IPS DF 4.7 (cell line): ENCODE measurements around the gene C6orf47.

Experiments used
- DNase-seq: peaks from one replicate; pipeline ENCODE4 v3.0.0-alpha.2; 2013; ENCODE audit warnings: low spot score; ENCODE audit errors: extremely low read depth

Gene C6orf47

DNA sequence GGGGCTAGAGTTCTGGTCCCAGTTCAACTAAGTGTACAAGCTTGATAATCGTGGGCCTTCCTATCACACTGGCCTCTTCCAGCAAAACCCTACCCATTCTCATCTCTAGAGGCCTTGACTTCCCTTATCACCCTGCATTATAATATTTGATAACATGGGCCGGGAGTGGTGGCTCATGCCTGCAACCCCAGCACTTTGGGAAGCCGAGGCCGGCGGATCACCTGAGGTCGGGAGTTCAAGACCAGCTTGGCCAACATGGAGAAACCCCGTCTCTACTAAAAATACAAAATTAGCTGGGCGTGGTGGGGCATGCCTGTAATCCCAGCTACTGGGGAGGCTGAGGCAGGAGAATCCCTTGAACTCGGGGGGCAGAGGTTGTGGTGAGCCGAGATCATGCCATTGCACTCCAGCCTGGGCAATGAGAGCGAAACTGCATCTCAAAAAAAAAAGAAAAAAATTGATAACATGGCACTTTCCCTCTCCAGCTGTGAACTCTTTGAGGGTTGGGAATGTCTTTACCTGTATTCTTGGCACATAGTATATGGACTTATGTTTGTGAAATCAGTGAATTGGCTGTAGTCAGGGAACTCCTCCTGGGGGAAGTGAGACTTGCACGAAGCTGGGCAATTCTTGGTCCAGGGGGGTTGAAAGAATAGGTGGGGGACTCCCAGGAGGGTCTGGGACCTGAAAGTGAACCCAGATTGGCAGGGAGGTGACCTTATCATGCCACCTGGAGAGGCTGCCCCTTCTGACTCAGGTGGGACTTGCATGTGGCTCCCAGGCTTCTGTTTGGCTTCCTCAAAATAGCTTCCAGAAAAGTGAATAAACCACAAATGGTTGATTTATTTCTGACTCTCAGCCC is 915 bp upstream of the C6orf47 start:
- no peak for DNase-seq

DNA sequence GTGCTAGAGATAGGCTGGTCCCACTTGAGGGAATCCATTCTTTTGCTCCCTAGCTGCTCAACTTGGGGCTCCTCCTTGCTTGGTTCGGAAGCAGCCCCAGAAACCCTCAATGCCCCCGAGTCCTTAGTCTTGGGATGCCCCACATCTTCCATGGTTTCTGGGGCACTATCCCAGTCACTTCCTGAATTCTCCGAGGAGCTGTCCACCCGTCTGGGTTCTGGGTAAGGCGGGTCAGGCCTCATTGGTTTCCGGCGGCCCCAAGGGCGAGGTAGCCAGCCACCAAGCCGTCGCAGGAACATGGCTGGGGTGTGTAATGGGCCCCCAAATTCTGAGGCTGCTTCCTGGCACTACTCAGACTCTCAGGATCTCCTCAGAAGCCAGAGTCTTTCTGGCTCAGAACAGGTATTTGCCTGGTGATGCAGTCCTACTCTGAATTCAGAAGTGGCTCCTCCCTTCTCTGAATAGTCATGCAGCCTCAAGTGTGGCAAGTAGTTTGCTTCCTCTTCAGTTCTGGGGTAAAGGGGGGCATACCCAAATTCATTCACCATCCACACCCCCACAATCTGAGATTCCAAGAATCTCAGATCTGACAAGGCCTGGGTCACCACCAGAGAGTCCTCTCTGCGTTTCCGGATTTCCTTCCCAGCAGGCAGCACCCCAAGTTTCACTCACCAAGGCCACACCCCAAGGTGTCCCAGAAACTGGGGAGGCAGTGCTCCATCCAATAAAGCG is 763 bp downstream of the C6orf47 start:
- no peak for DNase-seq

DNA sequence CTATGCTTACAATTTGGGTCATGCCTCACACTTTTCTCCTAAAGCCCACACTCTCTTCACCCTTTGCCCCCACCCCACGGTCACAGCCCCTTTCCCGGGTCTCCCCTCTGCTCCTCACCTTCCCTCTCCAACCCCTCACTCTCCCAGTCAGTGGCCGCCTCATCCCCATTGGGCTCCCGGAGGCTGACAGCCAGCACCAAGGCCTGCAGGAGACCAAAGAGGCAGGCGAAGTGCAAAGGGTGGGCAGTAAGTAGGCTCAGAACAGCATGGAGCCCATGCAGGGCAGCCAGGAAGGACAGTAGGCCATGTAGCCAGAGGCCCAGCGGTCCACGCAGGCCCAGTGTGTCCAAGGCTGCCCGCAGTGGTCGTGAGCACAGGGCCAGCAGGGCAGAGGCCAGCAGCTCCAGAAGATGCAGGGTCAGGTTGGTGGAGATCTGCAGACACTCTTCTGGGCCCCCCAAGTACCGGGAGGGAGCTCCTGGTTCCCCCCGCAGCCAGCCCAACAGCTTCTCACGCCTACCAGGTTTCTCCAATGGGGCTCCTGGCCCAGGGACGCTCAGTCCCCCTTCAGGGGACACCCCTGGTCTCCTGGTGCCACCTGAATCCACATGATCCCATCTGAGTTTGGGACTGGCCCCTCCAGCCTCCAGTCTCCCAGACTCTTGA is 1.5 kb downstream of the C6orf47 start:
- no peak for DNase-seq

DNA sequence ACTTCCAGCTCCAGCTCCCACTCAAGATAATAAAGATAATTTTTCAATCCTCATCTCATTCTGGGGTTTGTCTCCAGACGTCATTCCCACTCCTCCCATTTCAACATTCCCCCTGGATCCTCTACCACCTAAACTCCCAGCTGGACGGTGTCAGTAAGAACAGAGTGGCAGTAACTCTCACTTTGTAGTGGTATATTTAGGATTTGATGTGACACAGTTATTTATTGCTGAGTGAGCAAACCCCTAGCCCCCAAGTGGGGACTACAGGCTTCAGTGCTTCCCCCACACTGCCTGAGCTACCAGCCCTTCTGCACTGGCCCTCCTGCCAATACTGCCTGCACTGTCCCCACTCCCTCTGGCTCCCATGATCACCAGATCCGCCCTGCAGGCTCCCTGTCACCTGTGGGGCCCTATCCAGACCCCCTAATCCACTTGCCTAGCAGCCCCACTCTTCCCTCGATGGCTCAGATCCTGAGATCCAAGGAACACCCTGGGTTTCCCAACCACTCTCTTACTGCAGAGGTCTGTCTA is 2.4 kb downstream of the C6orf47 start:
- no peak for DNase-seq

DNA sequence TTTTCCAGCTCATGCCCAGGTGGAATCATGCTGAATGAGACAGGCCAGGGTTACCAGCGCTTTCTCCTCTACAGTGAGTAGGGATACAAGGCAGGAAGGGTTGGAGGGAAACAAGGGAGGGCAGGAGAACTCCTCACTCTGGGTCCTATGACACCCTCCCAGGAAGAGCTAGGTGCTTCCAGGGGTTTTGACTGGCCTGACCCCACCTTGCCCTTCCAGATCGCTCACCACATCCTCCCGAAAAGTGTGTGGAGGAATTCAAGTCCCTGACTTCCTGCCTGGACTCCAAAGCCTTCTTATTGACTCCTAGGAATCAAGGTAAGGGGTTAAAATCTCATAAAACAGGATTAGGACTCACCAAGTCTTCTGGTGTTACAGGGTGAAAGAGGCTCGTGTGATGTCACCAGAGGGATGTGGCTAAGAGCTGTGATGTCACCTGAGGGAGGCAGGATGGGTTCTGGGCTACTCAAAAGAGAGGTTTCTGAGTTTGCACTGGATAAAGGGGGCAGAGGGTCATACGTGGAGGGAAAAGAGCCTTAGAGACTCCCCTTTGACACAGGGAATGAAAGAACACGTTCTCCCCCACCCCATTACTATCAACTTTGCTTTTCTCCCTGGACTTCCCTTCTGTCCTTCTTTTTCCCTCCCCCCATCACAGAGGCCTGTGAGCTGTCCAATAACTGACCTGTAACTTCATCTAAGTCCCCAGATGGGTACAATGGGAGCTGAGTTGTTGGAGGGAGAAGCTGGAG is 3.0 kb downstream of the C6orf47 start:
- DNase-seq: no peak

DNA sequence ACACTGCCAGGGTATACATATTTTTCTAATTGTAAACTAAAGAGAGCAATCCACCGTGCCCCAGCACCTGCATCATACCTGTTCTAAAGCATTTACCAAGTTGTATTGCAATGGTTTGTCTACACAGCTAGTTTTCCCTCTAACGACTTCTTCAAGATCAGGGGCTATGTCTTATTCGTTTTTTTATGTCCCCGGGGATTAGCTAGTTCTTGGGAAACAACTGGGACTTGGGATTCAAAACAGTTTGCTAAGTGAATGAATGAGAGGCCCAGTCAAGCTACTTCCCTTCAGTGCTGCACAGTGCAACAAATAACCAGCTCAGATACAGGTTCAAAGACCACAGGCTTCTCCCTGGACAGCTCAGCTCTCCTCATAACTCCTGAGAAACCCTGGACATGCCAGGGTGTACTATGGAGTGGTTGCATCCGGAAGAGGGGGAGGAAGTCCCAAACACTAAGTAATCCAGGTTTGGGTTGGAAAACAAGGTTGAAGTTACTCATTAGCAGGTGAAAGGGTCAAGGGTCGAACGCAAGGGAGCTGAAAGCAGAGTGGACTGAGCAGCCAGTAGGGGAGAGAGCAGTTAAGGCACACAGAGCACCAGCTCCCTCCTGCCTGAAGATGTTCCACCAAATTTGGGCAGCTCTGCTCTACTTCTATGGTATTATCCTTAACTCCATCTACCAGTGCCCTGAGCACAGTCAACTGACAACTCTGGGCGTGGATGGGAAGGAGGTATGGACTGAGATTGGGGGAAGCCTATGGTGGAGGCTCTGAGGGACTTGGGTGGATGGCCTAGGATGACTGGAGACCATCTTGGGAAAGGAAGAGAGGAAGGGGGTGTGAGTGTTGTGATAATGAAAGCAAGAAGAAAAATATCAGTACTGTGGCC is 5.0 kb downstream of the C6orf47 start, which contains the start of gene APOM:
TSS of gene APOM (plus strand) at position 546 of the 889 bp plus-strand sequence. CDS start at position 619, 73 bp downstream.
- no peak for DNase-seq

GRCh38 chr6:31654574-31655348 is 5.8 kb downstream of the C6orf47 start:
- no peak for DNase-seq

DNA sequence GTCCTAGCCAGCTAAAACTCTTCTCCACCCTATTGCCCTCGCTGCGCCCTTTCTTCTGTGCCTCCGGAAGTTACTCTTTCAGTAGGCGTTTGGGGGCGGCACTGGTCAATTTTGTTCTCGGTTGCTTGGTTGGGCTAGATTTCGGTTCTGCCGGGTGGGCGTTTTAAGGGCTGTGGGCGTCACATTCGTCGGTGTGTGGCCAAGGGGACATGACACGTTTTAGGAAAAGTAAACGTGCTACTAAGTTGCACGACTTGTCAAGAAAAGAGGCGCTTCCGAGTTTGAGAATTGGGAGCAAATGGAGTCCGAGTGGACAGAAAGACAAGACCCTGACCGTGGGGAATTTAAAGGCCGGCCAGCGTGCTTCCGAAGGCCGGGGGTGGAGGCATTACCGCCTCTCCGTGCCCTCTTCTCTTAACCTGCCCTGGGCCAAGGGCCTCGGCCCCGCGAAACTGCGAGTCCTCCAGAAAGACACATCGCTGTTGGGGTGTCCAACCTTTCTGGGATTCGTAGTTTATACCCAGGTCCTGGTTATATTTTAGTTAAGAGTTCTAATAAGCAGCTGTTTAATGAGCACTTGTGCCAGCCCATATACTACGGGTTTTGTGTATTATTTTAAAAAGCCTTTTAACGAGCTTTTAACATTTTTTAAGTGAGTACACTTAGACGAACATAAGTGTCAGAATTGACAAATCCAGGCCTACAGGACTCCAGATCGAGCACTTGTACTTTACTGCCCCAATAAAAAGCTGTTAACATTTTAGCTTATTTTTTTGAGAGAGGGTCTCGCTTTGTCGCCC is 7.5 kb downstream of the C6orf47 start:
- DNase-seq: peak; percentile 90

DNA sequence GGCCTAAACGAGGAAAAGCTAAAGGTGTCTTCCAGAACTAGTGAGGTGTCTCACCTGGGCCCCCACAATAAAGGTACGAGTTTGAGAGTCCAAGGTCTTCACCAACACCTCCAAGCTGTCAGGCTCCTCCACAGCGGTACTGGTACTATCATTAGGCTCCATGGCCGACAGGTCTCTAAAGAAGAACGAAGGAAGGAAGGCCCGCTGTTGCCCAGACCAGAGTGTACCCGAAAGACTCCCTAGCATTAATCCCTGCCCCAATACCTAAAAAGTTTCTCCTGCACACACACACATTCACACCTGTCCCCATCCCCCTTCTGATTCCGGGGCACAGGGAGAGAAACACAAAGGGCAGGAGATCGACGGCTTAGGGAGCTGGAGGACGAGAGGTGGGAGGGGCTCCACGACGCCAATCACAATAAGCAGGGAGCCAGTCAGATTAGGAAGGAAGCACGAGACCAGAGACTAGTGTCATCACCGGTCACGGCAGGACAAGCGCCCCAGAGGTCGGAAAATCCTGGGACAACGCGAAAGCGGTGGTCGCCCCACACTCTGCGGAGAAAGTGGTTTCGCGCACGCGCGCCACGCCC is 8.9 kb downstream of the C6orf47 start:
- no peak for DNase-seq

DNA sequence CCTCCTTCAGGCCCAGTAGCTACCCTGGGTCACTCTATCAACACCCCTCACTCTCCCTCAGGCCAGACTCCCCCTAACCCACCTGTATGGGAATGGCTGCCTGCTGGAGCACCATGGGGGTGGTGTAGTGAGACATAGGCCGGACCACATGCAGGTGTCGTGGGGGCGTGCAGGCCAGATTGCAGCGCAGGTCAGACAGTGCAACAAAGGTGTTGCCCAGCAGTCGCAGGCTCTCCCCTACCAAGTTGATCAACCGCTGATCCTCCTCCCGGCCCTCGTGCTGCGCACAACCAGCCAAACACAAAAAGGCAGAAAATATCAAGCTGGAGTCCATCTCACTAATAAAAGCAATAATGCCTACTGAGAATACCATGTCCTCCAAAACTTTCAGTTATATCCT is 15.3 kb downstream of the C6orf47 start:
- no peak for DNase-seq

GRCh38 chr6:31643818-31644454 is 16.6 kb downstream of the C6orf47 start:
- no peak for DNase-seq

GRCh38 chr6:31642798-31643570 is 17.6 kb downstream of the C6orf47 start:
- DNase-seq: no peak

DNA sequence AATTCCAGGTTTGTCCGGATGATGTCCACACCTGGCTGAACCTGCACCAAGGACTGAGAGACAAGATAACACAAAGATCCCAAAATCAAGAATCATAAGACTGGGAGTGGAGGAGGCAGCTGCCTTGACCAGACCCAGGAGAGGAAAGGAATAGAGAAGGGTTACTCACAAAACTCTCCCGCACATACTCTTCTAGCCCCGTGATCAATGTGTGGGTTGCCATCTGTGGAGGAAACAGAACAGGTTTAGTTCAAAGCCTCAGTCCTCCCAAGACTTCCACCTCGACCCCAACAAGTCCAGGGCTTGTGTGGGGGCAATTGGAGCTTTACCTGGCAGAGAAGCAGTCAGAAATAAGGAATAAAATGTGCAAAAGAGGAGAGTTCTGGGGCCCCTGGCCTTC is 19.2 kb downstream of the C6orf47 start:
- DNase-seq: no peak

DNA sequence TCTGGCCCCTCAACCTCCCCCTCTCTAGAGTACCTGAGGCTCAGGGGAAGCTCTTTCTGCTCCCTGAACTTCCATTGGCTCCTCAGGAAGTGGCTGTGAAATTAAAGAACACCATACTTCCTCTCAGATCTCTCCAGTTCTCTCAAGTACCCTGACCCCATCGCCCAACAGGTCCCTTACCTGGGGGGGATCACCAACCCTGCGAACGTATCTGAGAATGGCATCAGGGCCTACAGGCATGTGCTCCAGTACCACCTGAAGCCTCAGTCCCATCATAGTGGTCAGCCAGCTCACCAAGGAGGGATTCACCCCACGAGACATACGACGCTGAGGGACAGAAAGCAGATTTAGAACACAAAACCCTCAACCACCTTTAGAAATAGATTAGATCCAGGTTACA is 20.0 kb downstream of the C6orf47 start:
- DNase-seq: no peak

- no peak for DNase-seq
These were observed 21.1 kb downstream of the C6orf47 start for GRCh38 chr6:31639449-31639861.

GRCh38 chr6:31639043-31639442 is 21.5 kb downstream of the C6orf47 start:
- DNase-seq: no peak
